ENCODE measurements around the gene AP1M1.

Gene AP1M1

DNA sequence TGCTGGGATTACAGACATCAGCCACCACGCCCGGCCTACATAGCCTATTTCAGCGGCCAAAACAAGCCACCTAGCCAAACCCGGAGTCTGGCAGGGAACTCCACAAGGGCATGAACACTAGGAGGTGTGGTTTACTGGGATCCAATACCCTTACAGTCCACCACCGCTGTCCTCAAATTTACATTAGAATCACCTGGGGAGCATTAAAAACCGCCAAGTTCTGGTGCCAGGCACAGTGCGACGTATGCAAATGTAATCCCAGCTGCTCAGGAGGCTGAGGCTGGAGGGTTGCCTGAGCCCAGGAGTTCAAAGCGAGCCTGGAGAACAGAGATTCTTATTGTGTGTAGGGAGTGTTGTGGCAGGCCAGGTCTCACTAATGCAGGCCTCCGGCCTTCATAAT is 4.2 kb upstream of the AP1M1 start:
- no peak overlapping the region for H3K4me3 ChIP-seq (ENCODE audit: low read depth, low read length)
- TF ChIP-seq, protein P1, sequence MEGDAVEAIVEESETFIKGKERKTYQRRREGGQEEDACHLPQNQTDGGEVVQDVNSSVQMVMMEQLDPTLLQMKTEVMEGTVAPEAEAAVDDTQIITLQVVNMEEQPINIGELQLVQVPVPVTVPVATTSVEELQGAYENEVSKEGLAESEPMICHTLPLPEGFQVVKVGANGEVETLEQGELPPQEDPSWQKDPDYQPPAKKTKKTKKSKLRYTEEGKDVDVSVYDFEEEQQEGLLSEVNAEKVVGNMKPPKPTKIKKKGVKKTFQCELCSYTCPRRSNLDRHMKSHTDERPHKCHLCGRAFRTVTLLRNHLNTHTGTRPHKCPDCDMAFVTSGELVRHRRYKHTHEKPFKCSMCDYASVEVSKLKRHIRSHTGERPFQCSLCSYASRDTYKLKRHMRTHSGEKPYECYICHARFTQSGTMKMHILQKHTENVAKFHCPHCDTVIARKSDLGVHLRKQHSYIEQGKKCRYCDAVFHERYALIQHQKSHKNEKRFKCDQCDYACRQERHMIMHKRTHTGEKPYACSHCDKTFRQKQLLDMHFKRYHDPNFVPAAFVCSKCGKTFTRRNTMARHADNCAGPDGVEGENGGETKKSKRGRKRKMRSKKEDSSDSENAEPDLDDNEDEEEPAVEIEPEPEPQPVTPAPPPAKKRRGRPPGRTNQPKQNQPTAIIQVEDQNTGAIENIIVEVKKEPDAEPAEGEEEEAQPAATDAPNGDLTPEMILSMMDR (IDR thresholded peaks at IDR 0.05; ENCODE audit: low read depth, low read length, missing control alignments) = no peak
- DNase-seq (ENCODE audit: low read depth) = no peak

DNA sequence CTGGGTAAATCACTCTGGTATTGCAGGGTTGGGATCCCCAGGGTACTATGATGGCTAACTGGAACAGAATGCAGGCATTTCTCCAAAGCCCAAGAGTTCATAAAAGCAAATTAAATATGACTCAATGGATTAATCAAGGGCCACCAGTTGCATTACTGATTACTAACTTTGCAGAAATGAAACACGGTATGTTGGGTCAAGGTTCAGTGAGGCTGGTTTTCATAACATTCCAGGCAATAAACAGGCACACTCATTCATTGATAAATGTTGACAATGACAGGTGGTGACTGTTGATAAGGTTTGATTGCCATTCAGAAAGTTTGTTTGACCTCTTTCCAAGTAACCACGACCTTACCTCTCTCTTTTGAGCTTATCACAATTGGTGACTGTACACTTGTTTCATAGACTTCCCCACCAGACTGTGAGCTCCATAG is 506 bp upstream of the AP1M1 start:
- TF ChIP-seq, protein P1 (IDR thresholded peaks at IDR 0.05; ENCODE audit: low read depth, low read length, missing control alignments) = no peak
- DNase-seq (ENCODE audit: low read depth) = no peak
- peak overlapping the region; percentile 100 for H3K4me3 ChIP-seq (ENCODE audit: low read depth, low read length)

DNA sequence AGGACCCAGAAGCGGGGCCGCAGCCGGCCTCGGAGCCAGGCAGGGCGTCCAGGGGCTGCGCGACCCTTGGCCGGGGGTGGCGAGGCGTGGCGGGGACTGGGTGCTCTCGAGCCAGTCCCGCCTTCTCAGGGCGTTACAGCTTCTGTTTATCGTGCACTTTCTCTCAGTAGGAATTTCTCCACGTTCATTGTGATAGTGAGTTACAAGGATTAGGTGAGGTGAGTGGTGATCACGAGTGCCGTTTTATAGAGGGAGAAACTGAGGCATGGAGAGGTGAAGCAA is 600 bp downstream of the AP1M1 start:
- TF ChIP-seq, protein P1 (IDR thresholded peaks at IDR 0.05; ENCODE audit: low read depth, low read length, missing control alignments) = no peak
- peak overlapping the region; percentile 100 for H3K4me3 ChIP-seq (ENCODE audit: low read depth, low read length)
- DNase-seq (ENCODE audit: low read depth) = no peak

- no peak overlapping the region for H3K4me3 ChIP-seq (ENCODE audit: low read depth, low read length)
- no peak for DNase-seq (ENCODE audit: low read depth)
- TF ChIP-seq, protein P1 (IDR thresholded peaks at IDR 0.05; ENCODE audit: low read depth, low read length, missing control alignments) = no peak
These were observed 1.7 kb downstream of the AP1M1 start for GRCh38 chr19:16199275-16199932.

DNA sequence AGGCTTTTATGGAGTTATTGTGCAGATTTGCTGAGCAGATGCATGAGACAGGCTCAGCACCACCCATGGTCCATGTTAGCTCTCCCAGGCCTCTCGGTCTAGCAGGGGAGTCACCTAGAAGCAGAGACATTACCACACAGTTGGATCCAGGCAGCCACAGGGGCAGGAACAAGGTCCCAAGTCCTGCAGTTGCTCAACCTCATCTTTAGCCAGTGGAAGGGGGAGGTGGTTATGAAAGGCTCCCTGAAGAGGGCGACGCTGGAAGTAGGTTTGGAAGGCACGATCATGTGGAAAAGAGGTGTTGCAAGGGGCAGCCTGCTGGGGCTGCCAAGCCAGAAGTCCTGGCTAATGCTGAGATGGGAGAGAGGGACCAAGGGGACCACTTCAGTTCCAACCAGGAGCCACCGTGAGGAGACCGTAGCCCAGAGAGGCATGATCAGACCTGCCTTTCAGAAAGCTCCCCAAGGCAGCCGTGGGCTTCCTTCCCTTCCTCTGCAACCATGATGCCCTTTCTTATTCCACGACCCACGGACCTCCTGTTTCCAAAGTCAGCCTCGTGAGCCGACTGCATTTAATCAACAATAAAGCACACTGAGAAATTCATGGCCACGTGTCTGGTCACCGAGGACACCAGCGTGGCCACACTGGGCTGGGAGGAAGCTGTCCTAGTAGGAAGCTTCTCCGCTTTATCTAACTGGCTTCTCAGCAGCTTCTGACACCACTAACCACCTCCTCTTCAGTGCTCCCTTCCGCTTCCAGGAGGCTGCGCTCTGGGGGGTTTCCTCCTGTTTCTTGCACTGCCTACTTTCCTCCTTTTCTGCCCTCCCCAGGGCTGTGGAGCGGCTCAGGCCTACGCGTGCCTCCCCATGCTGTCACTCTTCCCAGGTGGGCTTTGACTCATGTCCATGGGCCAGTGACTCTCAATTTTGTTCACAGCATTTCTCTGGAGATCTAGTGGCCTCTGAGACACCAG is 2.6 kb downstream of the AP1M1 start:
- no peak overlapping the region for H3K4me3 ChIP-seq (ENCODE audit: low read depth, low read length)
- TF ChIP-seq, protein P1 (IDR thresholded peaks at IDR 0.05; ENCODE audit: low read depth, low read length, missing control alignments) = no peak

GRCh38 chr19:16201011-16201391 is 3.3 kb downstream of the AP1M1 start:
- DNase-seq (ENCODE audit: low read depth) = no peak
- TF ChIP-seq, protein P1 (IDR thresholded peaks at IDR 0.05; ENCODE audit: low read depth, low read length, missing control alignments) = no peak
- no peak overlapping the region for H3K4me3 ChIP-seq (ENCODE audit: low read depth, low read length)

More for the DNA sequence above, 2.6 kb downstream of the AP1M1 start:
- DNase-seq (ENCODE audit: low read depth) = no peak
